Kidney epithelial cell (primary cell): ENCODE data around the gene NSUN2. TPM values are rescaled to one million over a fixed set of nuclear protein-coding genes. Genes with fewer than 3 reads are reported as not detected.

Experiments used
- DNase-seq: peaks from one replicate; pipeline ENCODE4 v3.0.0-alpha.2; 2010; ENCODE audit warnings: low read depth
- H3K27me3 ChIP-seq: 2 replicates; pipeline ENCODE4 v1.6.0; 2011; ENCODE audit warnings: low read length; ENCODE audit not compliant: control insufficient read depth, insufficient read depth
- H3K36me3 ChIP-seq: 2 replicates; pipeline ENCODE4 v1.5.1; 2011; ENCODE audit warnings: low read length; ENCODE audit not compliant: control insufficient read depth, insufficient read depth
- H3K4me3 ChIP-seq: 2 replicates; pipeline ENCODE4 v1.5.1; 2011; ENCODE audit warnings: low read depth, mild to moderate bottlenecking, control low read depth, low read length
- CTCF ChIP-seq: IDR thresholded peaks from 2 replicates; pipeline ENCODE4 v1.5.1; 2011; ENCODE audit warnings: mild to moderate bottlenecking, moderate library complexity, low read length, control low read depth, inconsistent platforms; ENCODE audit not compliant: insufficient read depth, poor library complexity, severe bottlenecking
- total RNA-seq: library from RNA; depleted of rRNA; stranded (reverse); fragments of >200 nt; gene quantifications from 2 replicates; pipeline ENCODE4 v1.2.3, GENCODE V29; 2015

NSUN2 gene
- total RNA-seq, 1 donor from 2014 or later, result 62.8 TPM

GRCh38 chr5:6590581-6590980 lies 42.3 kb downstream of the NSUN2 start:
- no peaks in the 10 kb centered on the region for H3K36me3 ChIP-seq
- no peaks in the 10 kb centered on the region for H3K27me3 ChIP-seq
- no peak for DNase-seq
- TF ChIP-seq CTCF, result no peak
- H3K4me3 ChIP-seq, result no peak overlapping the region

- Histone ChIP-seq H3K36me3 (no peaks in the 10 kb centered on the region), H3K27me3 (peaks cover 18% of the 10 kb centered on the region), H3K4me3 (no peak overlapping the region)
- TF ChIP-seq CTCF, result no peak
- no peak for DNase-seq
Measured at GRCh38 chr5:6587171-6587570, 45.7 kb downstream of the NSUN2 start.

- DNase-seq, result no peak
- Histone ChIP-seq H3K27me3 (peaks cover 21% of the 10 kb centered on the region), H3K4me3 (no peak overlapping the region), H3K36me3 (no peaks in the 10 kb centered on the region)
- no peak for TF ChIP-seq CTCF
Measured at GRCh38 chr5:6586647-6587042, 46.2 kb downstream of the NSUN2 start.

GRCh38 chr5:6585939-6586646 lies 46.8 kb downstream of the NSUN2 start:
- Histone ChIP-seq H3K27me3 (peaks cover 26% of the 10 kb centered on the region), H3K4me3 (no peak overlapping the region), H3K36me3 (no peaks in the 10 kb centered on the region)
- TF ChIP-seq CTCF, result no peak
- no peak for DNase-seq

GRCh38 chr5:6585168-6585567 lies 47.7 kb downstream of the NSUN2 start:
- Histone ChIP-seq H3K4me3 (no peak overlapping the region), H3K27me3 (peaks cover 27% of the 10 kb centered on the region), H3K36me3 (no peaks in the 10 kb centered on the region)
- TF ChIP-seq CTCF, result no peak
- DNase-seq, result no peak

- no peak overlapping the region for H3K4me3 ChIP-seq
- no peak for TF ChIP-seq CTCF
- H3K27me3 ChIP-seq, result peaks cover 27% of the 10 kb centered on the region
- DNase-seq, result no peak
- no peaks in the 10 kb centered on the region for H3K36me3 ChIP-seq
Measured at GRCh38 chr5:6584727-6585126, 48.1 kb downstream of the NSUN2 start.
